NCI-H2107 (cell line): Measurements from ENCODE around the gene ANK3.

Experiments
- DNase-seq: peaks from one replicate; lab custom pipeline; 2025; lab: John Stamatoyannopoulos, UW

ANK3 gene

GRCh38 chr10:60224066-60224705, 165.5 kb downstream of the ANK3 start:
- no peak for DNase-seq

GRCh38 chr10:60222047-60222446, 167.6 kb downstream of the ANK3 start:
- DNase-seq = no peak

- no peak for DNase-seq
Observed at GRCh38 chr10:60212195-60212594, 177.5 kb downstream of the ANK3 start.

GRCh38 chr10:60209874-60210570, 179.7 kb downstream of the ANK3 start:
- no peak for DNase-seq

- DNase-seq = peak; percentile 3
Observed at GRCh38 chr10:60208676-60209269, 180.9 kb downstream of the ANK3 start.

GRCh38 chr10:60207894-60208293, 181.8 kb downstream of the ANK3 start:
- DNase-seq = no peak

- DNase-seq = no peak
Observed at GRCh38 chr10:60206735-60207134, 182.9 kb downstream of the ANK3 start.

- DNase-seq = no peak
Observed at GRCh38 chr10:60205741-60206140, 183.9 kb downstream of the ANK3 start.

- DNase-seq = no peak
Observed at GRCh38 chr10:60203993-60204618, 185.6 kb downstream of the ANK3 start.

- DNase-seq = no peak
Observed at GRCh38 chr10:60200682-60201053, 189.0 kb downstream of the ANK3 start.

- DNase-seq = no peak
Observed at GRCh38 chr10:60200012-60200681, 189.5 kb downstream of the ANK3 start.

- no peak for DNase-seq
Observed at GRCh38 chr10:60197206-60197605, 192.5 kb downstream of the ANK3 start.

- DNase-seq = no peak
Observed at GRCh38 chr10:60194421-60194820, 195.3 kb downstream of the ANK3 start.

GRCh38 chr10:60192946-60193345, 196.7 kb downstream of the ANK3 start:
- DNase-seq = no peak

GRCh38 chr10:60189861-60190475, 199.7 kb downstream of the ANK3 start:
- DNase-seq = no peak

GRCh38 chr10:60188548-60188947, 201.1 kb downstream of the ANK3 start:
- DNase-seq = no peak

GRCh38 chr10:60187691-60188090, 202.0 kb downstream of the ANK3 start:
- no peak for DNase-seq

- no peak for DNase-seq
Observed at GRCh38 chr10:60186315-60187071, 203.2 kb downstream of the ANK3 start.

GRCh38 chr10:60185421-60185820, 204.3 kb downstream of the ANK3 start:
- DNase-seq = no peak

- no peak for DNase-seq
Observed at GRCh38 chr10:60182691-60183090, 207.0 kb downstream of the ANK3 start.

- no peak for DNase-seq
Observed at GRCh38 chr10:60176925-60177324, 212.8 kb downstream of the ANK3 start.
